Measurements from ENCODE around the gene GRK3. TPM values are rescaled to one million over a fixed set of nuclear protein-coding genes. Genes with fewer than 3 reads are reported as not detected.
"Not testable (repeated sequence)": the region's sequence is repeated elsewhere in the genome, so short reads cannot be mapped to it uniquely, and the experiment has no call there.

The GRK3 gene
- total RNA-seq, 1 experiment from 2014 or later, result 2.0 TPM

DNA sequence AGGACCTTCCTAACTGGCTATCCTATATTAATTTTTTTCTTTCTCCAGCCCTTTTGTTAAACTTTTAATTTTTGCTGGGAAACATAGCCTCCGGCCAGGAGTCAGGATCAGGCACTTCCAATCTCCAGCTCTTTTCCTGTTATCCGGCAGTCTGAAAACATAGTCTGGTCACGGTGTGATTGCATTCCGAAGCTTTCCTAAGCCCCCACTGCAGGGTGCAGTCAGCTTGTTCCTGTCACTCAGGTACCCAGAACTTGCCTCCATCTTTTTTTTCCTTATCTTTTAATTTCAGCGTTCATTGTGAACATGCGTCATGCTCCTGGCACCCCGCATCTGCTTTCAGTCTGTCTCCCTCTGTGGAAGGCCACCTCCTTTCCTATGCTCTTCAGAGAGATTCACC lies 59.4 kb downstream of the GRK3 start:
- Histone ChIP-seq H3K9me3 (ENCODE audit: low read depth, low read length, poor library complexity, severe bottlenecking) (no peaks in the 10 kb centered on the region), H3K4me3 (ENCODE audit: low read depth, low read length, poor library complexity, severe bottlenecking) (no peak overlapping the region), H3K27me3 (replicated peaks; ENCODE audit: insufficient read depth, low read depth, low read length, poor library complexity) (no peaks in the 10 kb centered on the region), H3K4me1 (ENCODE audit: insufficient read depth, low read length, poor library complexity, severe bottlenecking) (no peaks in the 10 kb centered on the region), H3K36me3 (ENCODE audit: insufficient read depth, low read length, poor library complexity, severe bottlenecking) (no peaks in the 10 kb centered on the region), H3K27ac (ENCODE audit: low read depth, low read length, poor library complexity, severe bottlenecking) (no peak overlapping the region)
- intact Hi-C loops (cut with micrococcal nuclease; ENCODE audit: unreplicated experiment), result no loop called here
- no peak for TF ChIP-seq EZH2 (IDR thresholded peaks at IDR 0.05; ENCODE audit: borderline replicate concordance, low read depth, low read length, poor library complexity, severe bottlenecking)
- TF ChIP-seq, protein P1, sequence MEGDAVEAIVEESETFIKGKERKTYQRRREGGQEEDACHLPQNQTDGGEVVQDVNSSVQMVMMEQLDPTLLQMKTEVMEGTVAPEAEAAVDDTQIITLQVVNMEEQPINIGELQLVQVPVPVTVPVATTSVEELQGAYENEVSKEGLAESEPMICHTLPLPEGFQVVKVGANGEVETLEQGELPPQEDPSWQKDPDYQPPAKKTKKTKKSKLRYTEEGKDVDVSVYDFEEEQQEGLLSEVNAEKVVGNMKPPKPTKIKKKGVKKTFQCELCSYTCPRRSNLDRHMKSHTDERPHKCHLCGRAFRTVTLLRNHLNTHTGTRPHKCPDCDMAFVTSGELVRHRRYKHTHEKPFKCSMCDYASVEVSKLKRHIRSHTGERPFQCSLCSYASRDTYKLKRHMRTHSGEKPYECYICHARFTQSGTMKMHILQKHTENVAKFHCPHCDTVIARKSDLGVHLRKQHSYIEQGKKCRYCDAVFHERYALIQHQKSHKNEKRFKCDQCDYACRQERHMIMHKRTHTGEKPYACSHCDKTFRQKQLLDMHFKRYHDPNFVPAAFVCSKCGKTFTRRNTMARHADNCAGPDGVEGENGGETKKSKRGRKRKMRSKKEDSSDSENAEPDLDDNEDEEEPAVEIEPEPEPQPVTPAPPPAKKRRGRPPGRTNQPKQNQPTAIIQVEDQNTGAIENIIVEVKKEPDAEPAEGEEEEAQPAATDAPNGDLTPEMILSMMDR (conservative IDR thresholded peaks at IDR 0.05; ENCODE audit: low read depth, low read length), result no peak
- CTCF ChIA-PET, result no interaction called here
- DNase-seq (ENCODE audit: low spot score), result no peak
- no TSS peak for BruUV-seq (replicated peaks)
- POLR2A ChIA-PET (ENCODE audit: low non-redundant PET), result no interaction called here

DNA sequence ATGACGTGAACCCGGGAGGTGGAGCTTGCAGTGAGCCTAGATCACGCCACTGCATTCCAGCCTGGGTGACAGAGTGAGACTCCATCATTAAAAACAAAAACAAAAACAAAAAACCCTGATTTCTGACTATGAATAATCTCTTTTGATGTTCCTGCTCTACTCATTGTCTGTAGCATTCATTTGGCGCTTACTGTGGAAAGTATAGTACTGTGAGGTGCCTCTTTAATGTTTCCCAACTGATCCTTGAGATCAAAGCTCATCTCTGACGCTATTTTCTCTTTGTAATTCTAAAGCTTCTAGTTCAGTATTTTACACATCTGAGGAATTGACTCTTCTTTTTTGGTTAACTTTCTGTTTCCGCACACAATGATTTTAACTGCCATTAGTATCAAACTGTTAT lies 60.0 kb downstream of the GRK3 start:
- DNase-seq (ENCODE audit: low spot score), result no peak
- no peak overlapping the region for H3K27ac ChIP-seq (ENCODE audit: low read depth, low read length, poor library complexity, severe bottlenecking)
- ChIA-PET POLR2A (ENCODE audit: low non-redundant PET) (interaction anchor here (0.6 kb wide), 2 partner anchors 68 to 142 kb away, joined by 3 to 4 read pairs; no protein-coding TSS in a partner anchor), CTCF (no interaction called here)
- H3K36me3 ChIP-seq (ENCODE audit: insufficient read depth, low read length, poor library complexity, severe bottlenecking), result no peaks in the 10 kb centered on the region
- BruUV-seq (replicated peaks), result no TSS peak
- no peaks in the 10 kb centered on the region for H3K27me3 ChIP-seq (replicated peaks; ENCODE audit: insufficient read depth, low read depth, low read length, poor library complexity)
- no peak overlapping the region for H3K4me3 ChIP-seq (ENCODE audit: low read depth, low read length, poor library complexity, severe bottlenecking)
- intact Hi-C loops (cut with micrococcal nuclease; ENCODE audit: unreplicated experiment), result no loop called here
- no peaks in the 10 kb centered on the region for H3K9me3 ChIP-seq (ENCODE audit: low read depth, low read length, poor library complexity, severe bottlenecking)
- TF ChIP-seq, protein P1 (conservative IDR thresholded peaks at IDR 0.05; ENCODE audit: low read depth, low read length), result no peak
- no peak for TF ChIP-seq EZH2 (IDR thresholded peaks at IDR 0.05; ENCODE audit: borderline replicate concordance, low read depth, low read length, poor library complexity, severe bottlenecking)
- no peaks in the 10 kb centered on the region for H3K4me1 ChIP-seq (ENCODE audit: insufficient read depth, low read length, poor library complexity, severe bottlenecking)

DNA sequence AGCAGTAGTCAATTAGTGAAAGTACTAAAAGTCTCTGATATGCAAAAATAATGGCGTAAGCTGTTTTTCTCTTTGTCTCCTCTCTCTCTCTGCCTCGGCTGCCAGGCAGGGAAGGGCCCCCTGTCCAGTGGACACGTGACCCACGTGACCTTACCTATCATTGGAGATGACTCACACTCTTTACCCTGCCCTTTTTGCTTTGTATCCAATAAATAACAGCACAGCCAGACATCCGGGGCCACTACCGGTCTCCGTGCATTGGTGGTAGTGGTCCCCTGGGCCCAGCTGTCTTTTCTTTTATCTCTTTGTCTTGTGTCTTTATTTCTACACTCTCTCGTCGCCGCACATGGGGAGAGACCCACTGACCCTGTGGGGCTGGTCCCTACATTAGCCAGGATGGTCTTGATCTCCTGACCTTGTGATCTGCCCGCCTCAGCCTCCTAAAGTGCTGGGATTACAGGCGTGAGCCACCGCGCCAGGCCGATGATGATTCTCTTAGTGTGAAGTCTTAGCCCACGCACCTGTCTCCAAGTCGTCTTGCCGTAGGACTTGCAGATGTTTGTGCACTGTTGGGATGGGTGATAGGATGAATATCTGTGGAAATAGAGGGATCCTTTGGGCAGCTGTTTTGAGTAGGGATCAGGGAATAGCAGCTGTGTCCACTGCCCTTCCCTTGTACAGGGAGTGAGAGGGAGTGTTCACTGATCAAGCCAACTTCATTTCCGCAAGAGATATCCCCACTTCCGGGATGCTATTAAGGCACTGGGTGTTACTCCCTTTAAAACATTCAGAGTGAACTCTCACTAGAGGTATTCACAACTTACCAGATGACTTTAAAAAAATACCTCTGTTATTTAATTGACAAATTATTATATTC lies 61.5 kb downstream of the GRK3 start:
- BruUV-seq (replicated peaks); CTCF ChIA-PET: not testable (repeated sequence)

DNA sequence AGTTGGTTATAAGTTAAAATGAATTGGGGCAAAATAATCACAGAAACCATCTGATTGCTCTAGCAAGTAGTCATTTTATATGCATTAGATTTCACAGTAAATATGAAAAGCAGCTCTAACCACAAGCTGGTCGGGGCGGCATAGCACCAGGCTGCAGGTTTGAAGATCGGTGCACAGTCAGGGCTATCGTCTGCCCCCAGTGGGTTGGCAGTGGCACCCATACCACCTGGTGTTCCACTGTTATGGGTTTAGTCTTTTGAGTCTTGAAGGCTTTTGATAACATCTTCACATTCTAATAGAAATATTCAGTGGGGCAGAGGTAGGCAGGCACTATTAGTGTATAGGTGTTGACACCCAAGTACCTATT lies 62.1 kb downstream of the GRK3 start:
- Histone ChIP-seq H3K4me1 (ENCODE audit: insufficient read depth, low read length, poor library complexity, severe bottlenecking) (no peaks in the 10 kb centered on the region), H3K36me3 (ENCODE audit: insufficient read depth, low read length, poor library complexity, severe bottlenecking) (no peaks in the 10 kb centered on the region), H3K9me3 (ENCODE audit: low read depth, low read length, poor library complexity, severe bottlenecking) (no peaks in the 10 kb centered on the region), H3K27me3 (replicated peaks; ENCODE audit: insufficient read depth, low read depth, low read length, poor library complexity) (no peaks in the 10 kb centered on the region), H3K27ac (ENCODE audit: low read depth, low read length, poor library complexity, severe bottlenecking) (no peak overlapping the region), H3K4me3 (ENCODE audit: low read depth, low read length, poor library complexity, severe bottlenecking) (no peak overlapping the region)
- ChIA-PET CTCF (no interaction called here), POLR2A (ENCODE audit: low non-redundant PET) (no interaction called here)
- intact Hi-C loops (cut with micrococcal nuclease; ENCODE audit: unreplicated experiment), result no loop called here
- BruUV-seq (replicated peaks), result no TSS peak
- TF ChIP-seq, protein P1 (conservative IDR thresholded peaks at IDR 0.05; ENCODE audit: low read depth, low read length), result no peak
- DNase-seq (ENCODE audit: low spot score), result no peak

More for the DNA sequence above, 61.5 kb downstream of the GRK3 start:
- DNase-seq (ENCODE audit: low spot score); H3K4me1 ChIP-seq (ENCODE audit: insufficient read depth, low read length, poor library complexity, severe bottlenecking); H3K9me3 ChIP-seq (ENCODE audit: low read depth, low read length, poor library complexity, severe bottlenecking); intact Hi-C loops (cut with micrococcal nuclease; ENCODE audit: unreplicated experiment); H3K4me3 ChIP-seq (ENCODE audit: low read depth, low read length, poor library complexity, severe bottlenecking); H3K27ac ChIP-seq (ENCODE audit: low read depth, low read length, poor library complexity, severe bottlenecking); H3K36me3 ChIP-seq (ENCODE audit: insufficient read depth, low read length, poor library complexity, severe bottlenecking); H3K27me3 ChIP-seq (replicated peaks; ENCODE audit: insufficient read depth, low read depth, low read length, poor library complexity); POLR2A ChIA-PET (ENCODE audit: low non-redundant PET): not testable (repeated sequence)

Measured in A673 (cell line).